ENCODE data around the gene TMEM140. TPM values are rescaled to one million over a fixed set of nuclear protein-coding genes. Genes with fewer than 3 reads are reported as not detected.

The TMEM140 gene
- polyA plus RNA-seq, 1 donor (not counting 4 experiments of a cell fraction or from before 2014, with no cell fraction given), result 0.17 TPM

DNA sequence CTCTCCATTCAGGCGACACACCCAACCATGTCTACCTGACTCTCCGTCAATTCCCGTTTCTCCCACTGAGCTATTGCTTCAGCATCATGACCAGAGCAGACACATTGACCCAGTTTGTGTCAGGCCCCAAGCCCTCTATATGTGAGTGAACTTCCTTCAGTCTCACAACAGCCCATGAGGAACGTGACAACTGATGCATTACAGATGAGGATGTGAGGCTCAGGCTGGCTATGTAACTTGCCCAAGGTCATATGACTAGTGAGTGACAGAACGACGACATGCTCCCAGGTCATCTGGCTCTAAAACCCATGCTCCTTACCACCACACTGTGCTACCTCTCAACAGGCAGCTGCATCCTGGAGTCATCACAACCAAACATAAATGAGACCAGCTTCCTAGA lies 3.7 kb downstream of the TMEM140 start:
- no peaks in the 10 kb centered on the region for H3K36me3 ChIP-seq (ENCODE audit: control insufficient read depth in 2 of 2, extremely low read depth in 1 of 2, insufficient read depth in 2 of 2, low read length in 2 of 2)
- H3K4me2 ChIP-seq (ENCODE audit: control insufficient read depth, extremely low read depth, insufficient read depth, low read depth, low read length), result no peak overlapping the region
- no peak for FAIRE-seq
- no peak for DNase-seq (ENCODE audit: low read depth, low spot score)
- dilution Hi-C loops (cut with MboI; ENCODE audit: extremely low pct_ligation_motif_present, low sequenced_read_pairs), result loop anchor here (25.0 kb wide), 1 partner anchor 164 kb away; the partner anchor contains the start of gene AGBL3
- H3K79me2 ChIP-seq (ENCODE audit: control insufficient read depth, insufficient read depth, low read length), result no peaks in the 10 kb centered on the region
- H2AFZ ChIP-seq (ENCODE audit: control insufficient read depth, low read length), result no peak overlapping the region
- no peaks in the 10 kb centered on the region for H4K20me1 ChIP-seq (ENCODE audit: control insufficient read depth, extremely low read depth, insufficient read depth, low read length)
- no peaks in the 10 kb centered on the region for H3K4me1 ChIP-seq (ENCODE audit: control insufficient read depth, extremely low read depth, insufficient read depth, low read length)
- no peak overlapping the region for H3K27ac ChIP-seq (ENCODE audit: control insufficient read depth, insufficient read depth, low read length)
- no peaks in the 10 kb centered on the region for H3K9me1 ChIP-seq (ENCODE audit: control insufficient read depth, extremely low read depth, insufficient read depth, low read length)
- no peak overlapping the region for H3K9ac ChIP-seq (ENCODE audit: control insufficient read depth, extremely low read depth, insufficient read depth, low read length)
- H3K4me3 ChIP-seq (ENCODE audit: control insufficient read depth in 2 of 3, extremely low read depth in 1 of 3, insufficient read depth in 2 of 3, low read depth in 1 of 3, low read length in 3 of 3), result no peak overlapping the region
- no peaks in the 10 kb centered on the region for H3K27me3 ChIP-seq (ENCODE audit: control insufficient read depth, extremely low read depth, insufficient read depth, low read length)
- TF ChIP-seq EZH2 (IDR thresholded peaks at IDR 0.05; ENCODE audit: low read length), result no peak
- TF ChIP-seq, protein P1, sequence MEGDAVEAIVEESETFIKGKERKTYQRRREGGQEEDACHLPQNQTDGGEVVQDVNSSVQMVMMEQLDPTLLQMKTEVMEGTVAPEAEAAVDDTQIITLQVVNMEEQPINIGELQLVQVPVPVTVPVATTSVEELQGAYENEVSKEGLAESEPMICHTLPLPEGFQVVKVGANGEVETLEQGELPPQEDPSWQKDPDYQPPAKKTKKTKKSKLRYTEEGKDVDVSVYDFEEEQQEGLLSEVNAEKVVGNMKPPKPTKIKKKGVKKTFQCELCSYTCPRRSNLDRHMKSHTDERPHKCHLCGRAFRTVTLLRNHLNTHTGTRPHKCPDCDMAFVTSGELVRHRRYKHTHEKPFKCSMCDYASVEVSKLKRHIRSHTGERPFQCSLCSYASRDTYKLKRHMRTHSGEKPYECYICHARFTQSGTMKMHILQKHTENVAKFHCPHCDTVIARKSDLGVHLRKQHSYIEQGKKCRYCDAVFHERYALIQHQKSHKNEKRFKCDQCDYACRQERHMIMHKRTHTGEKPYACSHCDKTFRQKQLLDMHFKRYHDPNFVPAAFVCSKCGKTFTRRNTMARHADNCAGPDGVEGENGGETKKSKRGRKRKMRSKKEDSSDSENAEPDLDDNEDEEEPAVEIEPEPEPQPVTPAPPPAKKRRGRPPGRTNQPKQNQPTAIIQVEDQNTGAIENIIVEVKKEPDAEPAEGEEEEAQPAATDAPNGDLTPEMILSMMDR (optimal IDR thresholded peaks at IDR 0.05 in 1 of 3, IDR thresholded peaks at IDR 0.05 in 1 of 3, conservative IDR thresholded peaks at IDR 0.05 in 1 of 3; ENCODE audit: extremely low read depth in 1 of 3, insufficient read depth in 2 of 3, low read length in 3 of 3), result no peak
- no peaks in the 10 kb centered on the region for H3K9me3 ChIP-seq (ENCODE audit: control insufficient read depth, low read depth, low read length)

DNA sequence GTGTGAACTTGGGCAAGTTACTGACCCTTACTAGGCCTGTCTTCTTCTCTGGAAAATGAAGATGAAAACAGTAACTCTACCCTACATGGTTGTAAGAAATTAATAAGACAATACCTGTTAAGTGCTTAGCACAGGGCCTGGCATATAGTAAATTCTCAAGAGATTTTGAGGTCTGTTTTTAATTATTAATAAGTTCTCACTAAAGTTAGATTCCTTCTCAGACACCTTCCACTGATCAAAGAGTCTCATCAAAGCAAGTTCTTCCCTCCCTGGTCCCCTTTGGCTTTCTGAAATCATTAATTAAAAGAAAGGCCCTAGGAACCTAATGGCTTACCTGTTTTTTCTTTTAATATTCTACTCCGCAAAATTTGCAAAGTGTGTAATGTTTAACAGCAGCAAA lies 4.6 kb downstream of the TMEM140 start:
- Histone ChIP-seq H3K27ac (ENCODE audit: control insufficient read depth, insufficient read depth, low read length) (no peak overlapping the region), H3K9me3 (ENCODE audit: control insufficient read depth, low read depth, low read length) (no peaks in the 10 kb centered on the region), H3K79me2 (ENCODE audit: control insufficient read depth, insufficient read depth, low read length) (no peaks in the 10 kb centered on the region), H3K4me3 (ENCODE audit: control insufficient read depth in 2 of 3, extremely low read depth in 1 of 3, insufficient read depth in 2 of 3, low read depth in 1 of 3, low read length in 3 of 3) (no peak overlapping the region), H3K4me2 (ENCODE audit: control insufficient read depth, extremely low read depth, insufficient read depth, low read depth, low read length) (no peak overlapping the region), H3K27me3 (ENCODE audit: control insufficient read depth, extremely low read depth, insufficient read depth, low read length) (no peaks in the 10 kb centered on the region), H3K36me3 (ENCODE audit: control insufficient read depth in 2 of 2, extremely low read depth in 1 of 2, insufficient read depth in 2 of 2, low read length in 2 of 2) (no peaks in the 10 kb centered on the region), H3K4me1 (ENCODE audit: control insufficient read depth, extremely low read depth, insufficient read depth, low read length) (no peaks in the 10 kb centered on the region), H4K20me1 (ENCODE audit: control insufficient read depth, extremely low read depth, insufficient read depth, low read length) (no peaks in the 10 kb centered on the region), H2AFZ (ENCODE audit: control insufficient read depth, low read length) (no peak overlapping the region), H3K9ac (ENCODE audit: control insufficient read depth, extremely low read depth, insufficient read depth, low read length) (no peak overlapping the region), H3K9me1 (ENCODE audit: control insufficient read depth, extremely low read depth, insufficient read depth, low read length) (no peaks in the 10 kb centered on the region)
- dilution Hi-C loops (cut with MboI; ENCODE audit: extremely low pct_ligation_motif_present, low sequenced_read_pairs), result loop anchor here (25.0 kb wide), 1 partner anchor 165 kb away; the partner anchor contains the start of gene AGBL3
- FAIRE-seq, result no peak
- DNase-seq (ENCODE audit: low read depth, low spot score), result no peak
- TF ChIP-seq, protein P1 (optimal IDR thresholded peaks at IDR 0.05 in 1 of 3, IDR thresholded peaks at IDR 0.05 in 1 of 3, conservative IDR thresholded peaks at IDR 0.05 in 1 of 3; ENCODE audit: extremely low read depth in 1 of 3, insufficient read depth in 2 of 3, low read length in 3 of 3), result no peak
- TF ChIP-seq EZH2 (IDR thresholded peaks at IDR 0.05; ENCODE audit: low read length), result no peak
